ENCODE data around the gene ZNF500.

Gene ZNF500

GRCh38 chr16:4768549-4769305, 1.8 kb upstream of the ZNF500 start:
- peak; percentile 95 for DNase-seq

- DNase-seq: peak; percentile 41
These were observed 1.0 kb upstream of the ZNF500 start for GRCh38 chr16:4767872-4768548.

GRCh38 chr16:4765511-4766474, 1.2 kb downstream of the ZNF500 start:
- DNase-seq: no peak

GRCh38 chr16:4763791-4764190, 3.2 kb downstream of the ZNF500 start:
- DNase-seq: no peak

GRCh38 chr16:4762205-4762604, 4.8 kb downstream of the ZNF500 start:
- DNase-seq: no peak

GRCh38 chr16:4760221-4760910, 6.6 kb downstream of the ZNF500 start:
- DNase-seq: no peak

- DNase-seq: no peak
These were observed 11.3 kb downstream of the ZNF500 start for GRCh38 chr16:4755687-4756086.

GRCh38 chr16:4754865-4755264, 12.1 kb downstream of the ZNF500 start:
- DNase-seq: no peak

- no peak for DNase-seq
These were observed 13.7 kb downstream of the ZNF500 start for GRCh38 chr16:4753227-4753626.

- no peak for DNase-seq
These were observed 14.4 kb downstream of the ZNF500 start for GRCh38 chr16:4752351-4753100.

GRCh38 chr16:4750896-4751295, 16.1 kb downstream of the ZNF500 start:
- DNase-seq: no peak

- no peak for DNase-seq
These were observed 17.2 kb downstream of the ZNF500 start for GRCh38 chr16:4749700-4750257.

GRCh38 chr16:4748682-4749411, 18.1 kb downstream of the ZNF500 start:
- no peak for DNase-seq

- DNase-seq: no peak
These were observed 18.9 kb downstream of the ZNF500 start for GRCh38 chr16:4747906-4748681.

GRCh38 chr16:4746991-4747574, 19.9 kb downstream of the ZNF500 start:
- no peak for DNase-seq

GRCh38 chr16:4746215-4746614, 20.7 kb downstream of the ZNF500 start:
- DNase-seq: no peak

- no peak for DNase-seq
These were observed 21.7 kb downstream of the ZNF500 start for GRCh38 chr16:4745274-4745569.

- no peak for DNase-seq
These were observed 22.2 kb downstream of the ZNF500 start for GRCh38 chr16:4744555-4745273.

- DNase-seq: no peak
These were observed 23.6 kb downstream of the ZNF500 start for GRCh38 chr16:4743226-4743878.
